Fibroblast of mammary gland (primary cell): ENCODE measurements around the gene ANO3.

Experiments
- DNase-seq: peaks from one replicate; pipeline ENCODE4 v3.0.0-alpha.2; 2010; ENCODE audit warnings: low read depth
- H3K4me3 ChIP-seq: 2 replicates; pipeline ENCODE4 v1.5.1; 2011; ENCODE audit warnings: low read depth, mild to moderate bottlenecking, low read length, moderate library complexity; ENCODE audit not compliant: control insufficient read depth
- CTCF ChIP-seq: conservative IDR thresholded peaks from 2 replicates; pipeline ENCODE4 v1.5.1; 2011; ENCODE audit warnings: low read depth, low read length, inconsistent platforms; ENCODE audit not compliant: control insufficient read depth, insufficient read depth

Gene ANO3

GRCh38 chr11:26412955-26413354 lies 81.0 kb downstream of the ANO3 start:
- no peak for TF ChIP-seq CTCF
- H3K4me3 ChIP-seq = no peak overlapping the region
- no peak for DNase-seq

- H3K4me3 ChIP-seq = no peak overlapping the region
- no peak for TF ChIP-seq CTCF
- peak; percentile 19 for DNase-seq
Measured at GRCh38 chr11:26418386-26418912, 86.5 kb downstream of the ANO3 start.

- no peak for DNase-seq
- no peak overlapping the region for H3K4me3 ChIP-seq
- TF ChIP-seq CTCF = no peak
Measured at GRCh38 chr11:26420331-26420730, 88.4 kb downstream of the ANO3 start.

GRCh38 chr11:26424255-26424654 lies 92.3 kb downstream of the ANO3 start:
- no peak for DNase-seq
- H3K4me3 ChIP-seq = no peak overlapping the region
- no peak for TF ChIP-seq CTCF

- no peak overlapping the region for H3K4me3 ChIP-seq
- no peak for TF ChIP-seq CTCF
- no peak for DNase-seq
Measured at GRCh38 chr11:26439854-26440253, 107.9 kb downstream of the ANO3 start.

GRCh38 chr11:26442131-26442530 lies 110.2 kb downstream of the ANO3 start:
- peak; percentile 95 for DNase-seq
- TF ChIP-seq CTCF = no peak
- H3K4me3 ChIP-seq = no peak overlapping the region

GRCh38 chr11:26443617-26444016 lies 111.7 kb downstream of the ANO3 start:
- H3K4me3 ChIP-seq = no peak overlapping the region
- TF ChIP-seq CTCF = no peak

More at GRCh38 chr11:26443617-26444016, 111.7 kb downstream of the ANO3 start:
- DNase-seq = no peak
